OCI-LY1 (cell line): ENCODE measurements around the gene OGFOD3.

Experiments used
- H2AFZ ChIP-seq: fragments of 200-600 bp; sonication (generic), shearing (Covaris generic); 2 replicates; pipeline ENCODE4 v1.6.0; 2014; ENCODE audit warnings: antibody characterized with exemption, mild to moderate bottlenecking, low read length
- H3F3A ChIP-seq: fragments of 200-600 bp; sonication (generic), shearing (Covaris generic); 2 replicates; pipeline ENCODE4 v1.6.0; 2014; ENCODE audit warnings: mild to moderate bottlenecking, antibody characterized with exemption, low read length, moderate library complexity; ENCODE audit not compliant: insufficient read depth
- H3K27ac ChIP-seq: fragments of 200-600 bp; sonication (generic); 2 replicates; pipeline ENCODE4 v1.5.1; 2014; ENCODE audit warnings: low read length, mixed run types, mild to moderate bottlenecking, low read depth; ENCODE audit not compliant: poor library complexity, severe bottlenecking
- H3K27me3 ChIP-seq: fragments of 200-600 bp; sonication (generic); 2 replicates; pipeline ENCODE4 v1.6.0; 2014; ENCODE audit warnings: antibody characterized with exemption, mild to moderate bottlenecking, low read length, moderate library complexity; ENCODE audit not compliant: insufficient read depth
- H3K36me3 ChIP-seq: fragments of 200-600 bp; sonication (generic); 2 replicates; pipeline ENCODE4 v1.6.1; 2014; ENCODE audit warnings: mild to moderate bottlenecking, antibody characterized with exemption, low read length, moderate library complexity, mixed read lengths; ENCODE audit not compliant: insufficient read depth
- H3K4me1 ChIP-seq: fragments of 200-600 bp; sonication (generic); 2 replicates; pipeline ENCODE4 v1.5.1; 2014; ENCODE audit warnings: mild to moderate bottlenecking, low read length, moderate library complexity; ENCODE audit not compliant: insufficient read depth, severe bottlenecking
- H3K4me2 ChIP-seq: fragments of 200-600 bp; sonication (generic), shearing (Covaris generic); 2 replicates; pipeline ENCODE4 v1.6.1; 2014; ENCODE audit warnings: low read length
- H3K4me3 ChIP-seq: fragments of 200-600 bp; sonication (generic); 2 replicates; pipeline ENCODE4 v1.5.1; 2014; ENCODE audit warnings: low read length, low read depth, mild to moderate bottlenecking, mixed read lengths; ENCODE audit not compliant: poor library complexity, severe bottlenecking
- H3K79me2 ChIP-seq: fragments of 200-600 bp; shearing (Covaris generic); 2 replicates; pipeline ENCODE4 v1.6.1; 2016; ENCODE audit warnings: mixed run types, low read length, mixed read lengths; ENCODE audit not compliant: insufficient read depth
- H3K9ac ChIP-seq: fragments of 200-600 bp; sonication (generic), shearing (Covaris generic); 2 replicates; pipeline ENCODE4 v1.6.1; 2014; ENCODE audit warnings: mild to moderate bottlenecking, low read length, mixed read lengths
- H3K9me2 ChIP-seq: fragments of 200-600 bp; sonication (generic), shearing (Covaris generic); 2 replicates; pipeline ENCODE4 v1.6.1; 2014; ENCODE audit warnings: low read depth, mild to moderate bottlenecking, low read length, mixed read lengths
- H3K9me3 ChIP-seq: fragments of 200-600 bp; shearing (Covaris generic); 2 replicates; pipeline ENCODE4 v1.6.1; 2014; ENCODE audit warnings: low read length, mixed read lengths
- H4K20me1 ChIP-seq: fragments of 200-600 bp; sonication (generic), shearing (Covaris generic); 2 replicates; pipeline ENCODE4 v1.6.0; 2016; ENCODE audit warnings: mild to moderate bottlenecking, low read length; ENCODE audit not compliant: insufficient read depth
- CTCF ChIP-seq: fragments of 200-600 bp; sonication (generic), shearing (Covaris generic); IDR thresholded peaks from 2 replicates; pipeline ENCODE4 v1.5.1; 2017; ENCODE audit warnings: mild to moderate bottlenecking, antibody characterized with exemption, low read length, moderate library complexity, mixed read lengths
- EZH2 ChIP-seq: fragments of 200-600 bp; sonication (generic), shearing (Covaris generic); IDR thresholded peaks from 2 replicates; pipeline ENCODE4 v1.8.0; 2017; ENCODE audit warnings: borderline replicate concordance, mixed run types, mild to moderate bottlenecking, antibody characterized with exemption, low read length, moderate library complexity, mixed read lengths

Gene OGFOD3

GRCh38 chr17:82371333-82372248, 46.8 kb downstream of the OGFOD3 start, which contains the start of gene UTS2R:
UTS2R (plus strand) TSS chr17:82371765; CDS start chr17:82374325, 2,560 bp downstream.
- TF ChIP-seq CTCF: no peak
- no peak for TF ChIP-seq EZH2
- no peaks in the 10 kb centered on the region; the same call in 1 of the 2 replicates for H3K27me3 ChIP-seq
- no peaks in the 10 kb centered on the region; the same call in 1 of the 2 replicates for H3F3A ChIP-seq
- no peak within 1 kb of the TSS for H3K27ac ChIP-seq
- H3K9me2 ChIP-seq: no peaks in the 10 kb centered on the region
- peak within 1 kb of the TSS; percentile 81 for H3K4me2 ChIP-seq
- H4K20me1 ChIP-seq: no peaks in the 10 kb centered on the region
- no peak within 1 kb of the TSS; the same call in 1 of the 2 replicates for H2AFZ ChIP-seq
- H3K4me1 ChIP-seq: peaks cover 16% of the 10 kb centered on the region
- H3K4me3 ChIP-seq: peak within 1 kb of the TSS; percentile 37
- no peaks in the 10 kb centered on the region; the same call in 1 of the 2 replicates for H3K36me3 ChIP-seq
- H3K9me3 ChIP-seq: no peaks in the 10 kb centered on the region
- H3K79me2 ChIP-seq: no peaks in the 10 kb centered on the region
- peak within 1 kb of the TSS; percentile 43; the same call in 1 of the 2 replicates for H3K9ac ChIP-seq

GRCh38 chr17:82370471-82371332, 47.7 kb downstream of the OGFOD3 start:
- H2AFZ ChIP-seq: no peak overlapping the region; the same call in 1 of the 2 replicates

More at GRCh38 chr17:82370471-82371332, 47.7 kb downstream of the OGFOD3 start:
- H3K27ac ChIP-seq: no peak overlapping the region
- H3K27me3 ChIP-seq: no peaks in the 10 kb centered on the region; the same call in 1 of the 2 replicates
- peak overlapping the region; percentile 37 for H3K4me3 ChIP-seq
- H3K9me2 ChIP-seq: no peaks in the 10 kb centered on the region
- peak overlapping the region; percentile 81 for H3K4me2 ChIP-seq
- H4K20me1 ChIP-seq: no peaks in the 10 kb centered on the region
- no peaks in the 10 kb centered on the region; the same call in 1 of the 2 replicates for H3K36me3 ChIP-seq
- H3K4me1 ChIP-seq: peaks cover 16% of the 10 kb centered on the region
- no peaks in the 10 kb centered on the region for H3K9me3 ChIP-seq
- H3K9ac ChIP-seq: peak overlapping the region; percentile 43; the same call in 1 of the 2 replicates
- TF ChIP-seq EZH2: no peak
- no peak for TF ChIP-seq CTCF
- H3K79me2 ChIP-seq: no peaks in the 10 kb centered on the region
- H3F3A ChIP-seq: no peaks in the 10 kb centered on the region; the same call in 1 of the 2 replicates
